NB4 (cell line): ENCODE measurements around the gene UPK1B.

ENCODE experiments used
- MYC ChIP-seq: IDR thresholded peaks from 2 replicates; pipeline ENCODE4 v1.6.1; 2011; ENCODE audit warnings: low read depth, low read length
- POLR2A ChIP-seq: IDR thresholded peaks from 2 replicates; pipeline ENCODE4 v1.6.1; 2011; ENCODE audit warnings: mild to moderate bottlenecking; ENCODE audit not compliant: insufficient read length; ENCODE audit errors: extremely low read depth
- TF ChIP-seq, protein P1 (sequence below): IDR thresholded peaks from one replicate; pipeline ENCODE4 v1.5.1; 2012; ENCODE audit warnings: low read depth, low read length
- TF ChIP-seq, protein P2 (sequence below): IDR thresholded peaks from 2 replicates; pipeline ENCODE4 v1.6.1; 2011; ENCODE audit warnings: low read depth, low read length

DNA sequence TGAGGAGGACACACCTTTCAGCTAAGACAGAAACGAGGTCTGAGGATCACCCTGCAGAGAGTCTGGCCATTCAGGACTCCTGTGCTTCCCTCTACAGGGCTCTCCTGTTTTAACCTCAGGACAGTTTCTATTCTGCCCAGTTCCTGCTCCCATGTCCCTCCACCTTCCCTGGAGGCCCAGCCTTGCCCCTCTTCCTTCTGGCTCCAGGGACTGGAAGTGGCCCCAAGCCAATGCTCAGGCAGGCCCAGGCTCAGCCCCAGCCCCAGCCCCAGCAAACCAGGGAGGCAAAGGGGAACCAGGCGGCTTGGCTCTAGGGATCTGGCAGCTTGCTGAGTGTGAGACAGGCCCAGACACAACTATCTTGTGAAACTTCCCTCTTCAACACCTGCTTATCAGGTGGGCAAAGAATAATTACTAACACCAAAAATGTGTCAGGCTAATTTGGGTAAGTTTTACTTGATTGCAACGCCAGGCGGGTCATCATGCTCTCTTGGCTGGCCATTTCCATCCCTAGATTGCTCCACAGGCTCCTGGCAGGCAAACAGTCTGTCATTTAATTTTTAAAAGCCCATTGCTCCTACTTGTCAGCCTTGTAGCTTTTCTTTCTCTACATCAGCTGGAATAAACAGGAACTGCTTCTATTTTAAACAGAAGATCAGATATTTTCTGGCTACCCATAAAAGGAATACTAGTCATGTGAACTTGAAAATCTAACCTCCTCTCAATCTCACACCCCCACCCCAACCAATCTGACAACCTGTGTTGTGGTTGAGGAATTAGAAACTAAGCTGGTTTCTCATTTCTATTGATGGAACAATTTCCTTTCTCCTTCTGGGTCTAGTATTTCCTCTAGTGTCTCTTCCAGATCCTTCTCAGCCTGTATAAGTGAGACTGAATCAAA, 33.5 kb downstream of the UPK1B start:
- TF ChIP-seq, protein P1, sequence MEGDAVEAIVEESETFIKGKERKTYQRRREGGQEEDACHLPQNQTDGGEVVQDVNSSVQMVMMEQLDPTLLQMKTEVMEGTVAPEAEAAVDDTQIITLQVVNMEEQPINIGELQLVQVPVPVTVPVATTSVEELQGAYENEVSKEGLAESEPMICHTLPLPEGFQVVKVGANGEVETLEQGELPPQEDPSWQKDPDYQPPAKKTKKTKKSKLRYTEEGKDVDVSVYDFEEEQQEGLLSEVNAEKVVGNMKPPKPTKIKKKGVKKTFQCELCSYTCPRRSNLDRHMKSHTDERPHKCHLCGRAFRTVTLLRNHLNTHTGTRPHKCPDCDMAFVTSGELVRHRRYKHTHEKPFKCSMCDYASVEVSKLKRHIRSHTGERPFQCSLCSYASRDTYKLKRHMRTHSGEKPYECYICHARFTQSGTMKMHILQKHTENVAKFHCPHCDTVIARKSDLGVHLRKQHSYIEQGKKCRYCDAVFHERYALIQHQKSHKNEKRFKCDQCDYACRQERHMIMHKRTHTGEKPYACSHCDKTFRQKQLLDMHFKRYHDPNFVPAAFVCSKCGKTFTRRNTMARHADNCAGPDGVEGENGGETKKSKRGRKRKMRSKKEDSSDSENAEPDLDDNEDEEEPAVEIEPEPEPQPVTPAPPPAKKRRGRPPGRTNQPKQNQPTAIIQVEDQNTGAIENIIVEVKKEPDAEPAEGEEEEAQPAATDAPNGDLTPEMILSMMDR: no peak
- TF ChIP-seq POLR2A (no peak), MYC (no peak)
- TF ChIP-seq, protein P2, sequence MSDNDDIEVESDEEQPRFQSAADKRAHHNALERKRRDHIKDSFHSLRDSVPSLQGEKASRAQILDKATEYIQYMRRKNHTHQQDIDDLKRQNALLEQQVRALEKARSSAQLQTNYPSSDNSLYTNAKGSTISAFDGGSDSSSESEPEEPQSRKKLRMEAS: no peak
